ENCODE data around the gene LPP. TPM values are rescaled to one million over a fixed set of nuclear protein-coding genes. Genes with fewer than 3 reads are reported as not detected.

The LPP gene
- total RNA-seq, 1 donor from 2014 or later = 222 TPM

- H3K9me3 Mint-ChIP-seq (ENCODE audit: unreplicated experiment) = no peaks in the 10 kb centered on the region
- no peak overlapping the region for H3K4me2 ChIP-seq (ENCODE audit: low read length)
- no peak for FAIRE-seq
- TF ChIP-seq, protein P1, sequence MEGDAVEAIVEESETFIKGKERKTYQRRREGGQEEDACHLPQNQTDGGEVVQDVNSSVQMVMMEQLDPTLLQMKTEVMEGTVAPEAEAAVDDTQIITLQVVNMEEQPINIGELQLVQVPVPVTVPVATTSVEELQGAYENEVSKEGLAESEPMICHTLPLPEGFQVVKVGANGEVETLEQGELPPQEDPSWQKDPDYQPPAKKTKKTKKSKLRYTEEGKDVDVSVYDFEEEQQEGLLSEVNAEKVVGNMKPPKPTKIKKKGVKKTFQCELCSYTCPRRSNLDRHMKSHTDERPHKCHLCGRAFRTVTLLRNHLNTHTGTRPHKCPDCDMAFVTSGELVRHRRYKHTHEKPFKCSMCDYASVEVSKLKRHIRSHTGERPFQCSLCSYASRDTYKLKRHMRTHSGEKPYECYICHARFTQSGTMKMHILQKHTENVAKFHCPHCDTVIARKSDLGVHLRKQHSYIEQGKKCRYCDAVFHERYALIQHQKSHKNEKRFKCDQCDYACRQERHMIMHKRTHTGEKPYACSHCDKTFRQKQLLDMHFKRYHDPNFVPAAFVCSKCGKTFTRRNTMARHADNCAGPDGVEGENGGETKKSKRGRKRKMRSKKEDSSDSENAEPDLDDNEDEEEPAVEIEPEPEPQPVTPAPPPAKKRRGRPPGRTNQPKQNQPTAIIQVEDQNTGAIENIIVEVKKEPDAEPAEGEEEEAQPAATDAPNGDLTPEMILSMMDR (IDR thresholded peaks at IDR 0.05; ENCODE audit: insufficient read depth, low read depth, low read length) = no peak
- TF ChIP-seq EZH2 (IDR thresholded peaks at IDR 0.05; ENCODE audit: insufficient read depth, low read length) = no peak
- H3K4me3 Mint-ChIP-seq (ENCODE audit: unreplicated experiment) = no peak overlapping the region
- peaks cover 16% of the 10 kb centered on the region for H3K36me3 Mint-ChIP-seq (ENCODE audit: low read depth, unreplicated experiment)
- peaks cover 13% of the 10 kb centered on the region for H3K36me3 ChIP-seq (ENCODE audit: insufficient read depth, low read length)
- H3K27me3 ChIP-seq (ENCODE audit: insufficient read depth, low read length) = no peaks in the 10 kb centered on the region
- H3K27me3 Mint-ChIP-seq (ENCODE audit: low read depth, unreplicated experiment) = no peaks in the 10 kb centered on the region
- peaks cover 22% of the 10 kb centered on the region for H3K4me1 Mint-ChIP-seq (ENCODE audit: low read depth, unreplicated experiment)
- no peak overlapping the region for H3K27ac ChIP-seq (ENCODE audit: low read depth, low read length)
- H3K79me2 ChIP-seq (ENCODE audit: insufficient read depth, low read length) = peaks cover 98% of the 10 kb centered on the region
- H4K20me1 ChIP-seq (ENCODE audit: insufficient read depth, low read length) = peaks cover 38% of the 10 kb centered on the region
- no peak for DNase-seq (ENCODE audit: low read depth)
- no peak overlapping the region for H3K9ac ChIP-seq (ENCODE audit: low read length)
- H3K9me3 ChIP-seq (ENCODE audit: insufficient read depth, low read depth, low read length) = no peaks in the 10 kb centered on the region
- peak overlapping the region; percentile 19 for H3K27ac Mint-ChIP-seq (ENCODE audit: unreplicated experiment)
- H3K4me3 ChIP-seq (ENCODE audit: insufficient read depth, low read depth, low read length) = no peak overlapping the region
- H2AFZ ChIP-seq (ENCODE audit: low read depth, low read length) = no peak overlapping the region
- peaks cover 39% of the 10 kb centered on the region for H3K4me1 ChIP-seq (ENCODE audit: insufficient read depth, low read length)
Observed at GRCh38 chr3:188259596-188259995, 105.6 kb downstream of the LPP start.

DNA sequence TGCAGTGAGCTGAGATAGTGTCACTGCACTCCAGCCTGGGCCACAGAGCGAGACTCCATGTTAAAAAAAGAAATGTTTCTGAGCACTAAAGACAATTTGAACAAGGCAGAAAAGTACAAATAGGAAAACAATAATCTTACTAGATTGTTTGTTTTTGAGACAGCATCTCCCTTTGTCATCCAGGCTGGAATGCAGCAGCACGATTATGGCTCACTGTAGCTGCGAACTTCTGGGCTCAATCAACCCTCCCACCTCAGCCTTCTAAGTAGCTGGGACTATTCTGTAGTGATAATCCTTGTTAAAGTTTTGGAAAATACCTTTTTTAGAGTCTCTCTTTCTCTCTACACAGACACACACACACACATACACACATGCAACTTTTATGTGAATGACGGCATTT, 107.1 kb downstream of the LPP start:
- Histone ChIP-seq H3K9me3 (ENCODE audit: insufficient read depth, low read depth, low read length) (no peaks in the 10 kb centered on the region), H2AFZ (ENCODE audit: low read depth, low read length) (no peak overlapping the region), H4K20me1 (ENCODE audit: insufficient read depth, low read length) (peaks cover 28% of the 10 kb centered on the region), H3K36me3 (ENCODE audit: insufficient read depth, low read length) (no peaks in the 10 kb centered on the region), H3K27me3 (ENCODE audit: insufficient read depth, low read length) (no peaks in the 10 kb centered on the region), H3K9ac (ENCODE audit: low read length) (peak overlapping the region; percentile 39), H3K4me2 (ENCODE audit: low read length) (peak overlapping the region; percentile 36), H3K27ac (ENCODE audit: low read depth, low read length) (peak overlapping the region; percentile 74), H3K4me1 (ENCODE audit: insufficient read depth, low read length) (peaks cover 53% of the 10 kb centered on the region), H3K4me3 (ENCODE audit: insufficient read depth, low read depth, low read length) (no peak overlapping the region), H3K79me2 (ENCODE audit: insufficient read depth, low read length) (peaks cover 95% of the 10 kb centered on the region)
- Mint-ChIP-seq H3K4me3 (ENCODE audit: unreplicated experiment) (no peak overlapping the region), H3K9me3 (ENCODE audit: unreplicated experiment) (no peaks in the 10 kb centered on the region), H3K36me3 (ENCODE audit: low read depth, unreplicated experiment) (peaks cover 15% of the 10 kb centered on the region), H3K27me3 (ENCODE audit: low read depth, unreplicated experiment) (no peaks in the 10 kb centered on the region), H3K27ac (ENCODE audit: unreplicated experiment) (no peak overlapping the region), H3K4me1 (ENCODE audit: low read depth, unreplicated experiment) (peaks cover 22% of the 10 kb centered on the region)
- no peak for DNase-seq (ENCODE audit: low read depth)
- no peak for TF ChIP-seq EZH2 (IDR thresholded peaks at IDR 0.05; ENCODE audit: insufficient read depth, low read length)
- TF ChIP-seq, protein P1 (IDR thresholded peaks at IDR 0.05; ENCODE audit: insufficient read depth, low read depth, low read length) = no peak
- FAIRE-seq = no peak

DNA sequence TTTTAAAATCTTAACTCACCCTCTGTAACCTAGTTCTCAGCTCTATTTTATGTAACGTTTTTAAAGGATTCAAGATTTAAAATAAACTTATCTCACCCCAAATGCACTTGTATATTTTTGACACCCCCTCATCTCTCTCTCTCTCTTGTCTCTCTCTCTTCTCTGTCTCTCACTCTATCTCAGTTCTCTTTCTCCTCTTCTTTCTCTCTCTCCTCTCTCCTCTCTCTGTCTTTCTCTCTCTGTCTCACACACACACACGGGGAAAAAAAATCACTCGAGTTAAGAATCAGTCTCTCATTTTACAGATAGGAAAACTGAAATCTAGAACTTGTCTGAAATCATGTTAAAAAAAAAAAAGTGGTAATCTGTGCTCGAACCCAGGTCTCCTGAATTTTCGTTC, 108.5 kb downstream of the LPP start:
- H3K27ac ChIP-seq (ENCODE audit: low read depth, low read length) = peak overlapping the region; percentile 97
- no peaks in the 10 kb centered on the region for H3K27me3 ChIP-seq (ENCODE audit: insufficient read depth, low read length)
- peaks cover 15% of the 10 kb centered on the region for H3K36me3 Mint-ChIP-seq (ENCODE audit: low read depth, unreplicated experiment)
- H3K9me3 ChIP-seq (ENCODE audit: insufficient read depth, low read depth, low read length) = no peaks in the 10 kb centered on the region
- no peak overlapping the region for H3K4me3 Mint-ChIP-seq (ENCODE audit: unreplicated experiment)
- no peaks in the 10 kb centered on the region for H3K27me3 Mint-ChIP-seq (ENCODE audit: low read depth, unreplicated experiment)
- H4K20me1 ChIP-seq (ENCODE audit: insufficient read depth, low read length) = peaks cover 17% of the 10 kb centered on the region
- no peaks in the 10 kb centered on the region for H3K36me3 ChIP-seq (ENCODE audit: insufficient read depth, low read length)
- H3K9ac ChIP-seq (ENCODE audit: low read length) = peak overlapping the region; percentile 91
- no peak overlapping the region for H3K4me3 ChIP-seq (ENCODE audit: insufficient read depth, low read depth, low read length)
- H3K27ac Mint-ChIP-seq (ENCODE audit: unreplicated experiment) = peak overlapping the region; percentile 87
- DNase-seq (ENCODE audit: low read depth) (no peak), FAIRE-seq (no peak)
- peaks cover 68% of the 10 kb centered on the region for H3K4me1 ChIP-seq (ENCODE audit: insufficient read depth, low read length)
- peaks cover 20% of the 10 kb centered on the region for H3K4me1 Mint-ChIP-seq (ENCODE audit: low read depth, unreplicated experiment)
- peaks cover 88% of the 10 kb centered on the region for H3K79me2 ChIP-seq (ENCODE audit: insufficient read depth, low read length)
- peak overlapping the region; percentile 72 for H3K4me2 ChIP-seq (ENCODE audit: low read length)
- H3K9me3 Mint-ChIP-seq (ENCODE audit: unreplicated experiment) = no peaks in the 10 kb centered on the region
- no peak overlapping the region for H2AFZ ChIP-seq (ENCODE audit: low read depth, low read length)
- TF ChIP-seq EZH2 (IDR thresholded peaks at IDR 0.05; ENCODE audit: insufficient read depth, low read length) = no peak
- TF ChIP-seq, protein P1 (IDR thresholded peaks at IDR 0.05; ENCODE audit: insufficient read depth, low read depth, low read length) = no peak
